Measurements from ENCODE around the gene RNF148. TPM values are rescaled to one million over a fixed set of nuclear protein-coding genes. Genes with fewer than 3 reads are reported as not detected.

Gene RNF148
- total and polyA plus RNA-seq, 2 experiments from 2014 or later, result 2.2 TPM; not detected in 1

DNA sequence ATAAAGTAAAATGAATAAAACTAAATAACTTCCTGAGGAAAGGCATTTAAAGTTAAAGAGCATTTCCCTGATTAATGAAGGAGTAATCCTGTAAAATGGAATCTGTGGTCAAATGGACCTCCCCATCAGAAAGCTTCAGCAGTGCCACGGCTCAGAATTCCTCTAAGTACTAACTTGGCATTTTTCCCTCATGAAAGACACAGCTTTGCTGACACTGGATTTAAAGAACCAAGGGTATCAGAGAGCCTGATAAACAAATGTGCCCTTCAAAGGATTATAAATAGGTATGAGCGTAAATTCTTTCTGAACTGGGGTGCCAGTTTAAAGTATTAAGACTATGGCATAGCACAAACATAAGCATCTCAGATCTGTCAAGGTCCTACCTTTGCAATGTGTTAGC, 24.2 kb upstream of the RNF148 start:
- Mint-ChIP-seq H3K27me3 (ENCODE audit: insufficient read depth, low read depth, poor library complexity) (no peaks in the 10 kb centered on the region), H3K9me3 (peaks cover 5% of the 10 kb centered on the region; the same call in 2 of the 3 replicates), H3K4me1 (peaks cover 13% of the 10 kb centered on the region), H3K36me3 (ENCODE audit: low read depth) (peaks cover 5% of the 10 kb centered on the region; the same call in 1 of the 3 replicates), H3K4me3 (no peak overlapping the region), H3K27ac (no peak overlapping the region)
- no peak overlapping the region for H3K4me2 ChIP-seq
- no peak for ATAC-seq
- H2AFZ ChIP-seq, result no peak overlapping the region
- H3F3A ChIP-seq (replicated peaks; ENCODE audit: low read depth), result no peaks in the 10 kb centered on the region
- TF ChIP-seq, protein P1, sequence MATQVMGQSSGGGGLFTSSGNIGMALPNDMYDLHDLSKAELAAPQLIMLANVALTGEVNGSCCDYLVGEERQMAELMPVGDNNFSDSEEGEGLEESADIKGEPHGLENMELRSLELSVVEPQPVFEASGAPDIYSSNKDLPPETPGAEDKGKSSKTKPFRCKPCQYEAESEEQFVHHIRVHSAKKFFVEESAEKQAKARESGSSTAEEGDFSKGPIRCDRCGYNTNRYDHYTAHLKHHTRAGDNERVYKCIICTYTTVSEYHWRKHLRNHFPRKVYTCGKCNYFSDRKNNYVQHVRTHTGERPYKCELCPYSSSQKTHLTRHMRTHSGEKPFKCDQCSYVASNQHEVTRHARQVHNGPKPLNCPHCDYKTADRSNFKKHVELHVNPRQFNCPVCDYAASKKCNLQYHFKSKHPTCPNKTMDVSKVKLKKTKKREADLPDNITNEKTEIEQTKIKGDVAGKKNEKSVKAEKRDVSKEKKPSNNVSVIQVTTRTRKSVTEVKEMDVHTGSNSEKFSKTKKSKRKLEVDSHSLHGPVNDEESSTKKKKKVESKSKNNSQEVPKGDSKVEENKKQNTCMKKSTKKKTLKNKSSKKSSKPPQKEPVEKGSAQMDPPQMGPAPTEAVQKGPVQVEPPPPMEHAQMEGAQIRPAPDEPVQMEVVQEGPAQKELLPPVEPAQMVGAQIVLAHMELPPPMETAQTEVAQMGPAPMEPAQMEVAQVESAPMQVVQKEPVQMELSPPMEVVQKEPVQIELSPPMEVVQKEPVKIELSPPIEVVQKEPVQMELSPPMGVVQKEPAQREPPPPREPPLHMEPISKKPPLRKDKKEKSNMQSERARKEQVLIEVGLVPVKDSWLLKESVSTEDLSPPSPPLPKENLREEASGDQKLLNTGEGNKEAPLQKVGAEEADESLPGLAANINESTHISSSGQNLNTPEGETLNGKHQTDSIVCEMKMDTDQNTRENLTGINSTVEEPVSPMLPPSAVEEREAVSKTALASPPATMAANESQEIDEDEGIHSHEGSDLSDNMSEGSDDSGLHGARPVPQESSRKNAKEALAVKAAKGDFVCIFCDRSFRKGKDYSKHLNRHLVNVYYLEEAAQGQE (IDR thresholded peaks at IDR 0.05; ENCODE audit: unreplicated experiment), result no peak
- TF ChIP-seq POLR2AphosphoS5 (IDR thresholded peaks at IDR 0.05; ENCODE audit: low read depth), result no peak
- no peak for TF ChIP-seq ZNF331 (CRISPR knock-in tag; IDR thresholded peaks at IDR 0.05; ENCODE audit: low read depth)
- TF ChIP-seq, protein P2, sequence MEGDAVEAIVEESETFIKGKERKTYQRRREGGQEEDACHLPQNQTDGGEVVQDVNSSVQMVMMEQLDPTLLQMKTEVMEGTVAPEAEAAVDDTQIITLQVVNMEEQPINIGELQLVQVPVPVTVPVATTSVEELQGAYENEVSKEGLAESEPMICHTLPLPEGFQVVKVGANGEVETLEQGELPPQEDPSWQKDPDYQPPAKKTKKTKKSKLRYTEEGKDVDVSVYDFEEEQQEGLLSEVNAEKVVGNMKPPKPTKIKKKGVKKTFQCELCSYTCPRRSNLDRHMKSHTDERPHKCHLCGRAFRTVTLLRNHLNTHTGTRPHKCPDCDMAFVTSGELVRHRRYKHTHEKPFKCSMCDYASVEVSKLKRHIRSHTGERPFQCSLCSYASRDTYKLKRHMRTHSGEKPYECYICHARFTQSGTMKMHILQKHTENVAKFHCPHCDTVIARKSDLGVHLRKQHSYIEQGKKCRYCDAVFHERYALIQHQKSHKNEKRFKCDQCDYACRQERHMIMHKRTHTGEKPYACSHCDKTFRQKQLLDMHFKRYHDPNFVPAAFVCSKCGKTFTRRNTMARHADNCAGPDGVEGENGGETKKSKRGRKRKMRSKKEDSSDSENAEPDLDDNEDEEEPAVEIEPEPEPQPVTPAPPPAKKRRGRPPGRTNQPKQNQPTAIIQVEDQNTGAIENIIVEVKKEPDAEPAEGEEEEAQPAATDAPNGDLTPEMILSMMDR (conservative IDR thresholded peaks at IDR 0.05; ENCODE audit: low read depth in 2 of 2), result no peak
- TF ChIP-seq JUNB (IDR thresholded peaks at IDR 0.05; ENCODE audit: unreplicated experiment), result no peak
- TF ChIP-seq NANOG (IDR thresholded peaks at IDR 0.05; ENCODE audit: borderline replicate concordance), result no peak
- H3K9me2 ChIP-seq (ENCODE audit: insufficient read depth), result no peaks in the 10 kb centered on the region
- H3K4me3 ChIP-seq, result no peak overlapping the region
- H3K36me3 ChIP-seq (ENCODE audit: insufficient read depth), result no peaks in the 10 kb centered on the region
- no peaks in the 10 kb centered on the region for H3K27me3 ChIP-seq (ENCODE audit: insufficient read depth)
- no peaks in the 10 kb centered on the region; the same call in 1 of the 2 replicates for H3K79me2 ChIP-seq (replicated peaks; ENCODE audit: insufficient read depth)
- DNase-seq (ENCODE audit: low spot score), result no peak
- H3K27ac ChIP-seq (ENCODE audit: low read depth), result peak overlapping the region; percentile 5; the same call in 1 of the 2 replicates
- no peaks in the 10 kb centered on the region for H4K20me1 ChIP-seq (replicated peaks; ENCODE audit: insufficient read depth)
- peaks cover 23% of the 10 kb centered on the region for H3K4me1 ChIP-seq (ENCODE audit: insufficient read depth)

DNA sequence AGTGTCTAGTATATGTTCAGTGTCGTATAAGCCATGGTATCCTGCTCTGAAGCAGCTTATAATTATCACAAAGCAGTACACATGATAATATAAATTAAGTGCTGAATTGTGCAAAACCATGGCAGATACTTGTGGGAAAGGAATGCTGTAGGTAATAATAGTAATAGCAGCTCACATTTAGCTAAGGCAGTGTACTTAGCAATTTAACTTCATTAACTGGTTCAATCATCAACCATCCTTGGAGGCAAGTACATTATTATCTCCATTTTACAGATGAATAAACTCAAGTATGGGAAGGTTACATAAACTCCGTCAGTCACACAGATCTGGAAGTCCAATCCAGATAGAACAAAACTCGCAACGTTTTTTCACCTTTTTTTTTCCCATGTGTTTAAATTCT, 21.6 kb upstream of the RNF148 start:
- Histone ChIP-seq H3K36me3 (ENCODE audit: insufficient read depth) (no peaks in the 10 kb centered on the region), H3F3A (replicated peaks; ENCODE audit: low read depth) (no peaks in the 10 kb centered on the region), H3K9me2 (ENCODE audit: insufficient read depth) (no peaks in the 10 kb centered on the region), H3K79me2 (replicated peaks; ENCODE audit: insufficient read depth) (peaks cover 4% of the 10 kb centered on the region; the same call in 1 of the 2 replicates), H3K27me3 (ENCODE audit: insufficient read depth) (no peaks in the 10 kb centered on the region), H3K4me3 (no peak overlapping the region), H3K4me2 (no peak overlapping the region), H4K20me1 (replicated peaks; ENCODE audit: insufficient read depth) (no peaks in the 10 kb centered on the region), H3K4me1 (ENCODE audit: insufficient read depth) (peaks cover 13% of the 10 kb centered on the region; the same call in 1 of the 2 replicates), H3K27ac (ENCODE audit: low read depth) (no peak overlapping the region), H2AFZ (no peak overlapping the region)
- Mint-ChIP-seq H3K9me3 (peaks cover 5% of the 10 kb centered on the region; the same call in 2 of the 3 replicates), H3K4me3 (no peak overlapping the region), H3K27me3 (ENCODE audit: insufficient read depth, low read depth, poor library complexity) (peaks cover 3% of the 10 kb centered on the region), H3K27ac (no peak overlapping the region), H3K4me1 (peaks cover 9% of the 10 kb centered on the region; the same call in 2 of the 3 replicates), H3K36me3 (ENCODE audit: low read depth) (peaks cover 5% of the 10 kb centered on the region; the same call in 2 of the 3 replicates)
- DNase-seq (ENCODE audit: low spot score), result no peak
- no peak for ATAC-seq
- TF ChIP-seq, protein P1 (IDR thresholded peaks at IDR 0.05; ENCODE audit: unreplicated experiment), result no peak
- TF ChIP-seq EZH2 (IDR thresholded peaks at IDR 0.05; ENCODE audit: low read depth, unreplicated experiment), result no peak
- no peak for TF ChIP-seq NANOG (IDR thresholded peaks at IDR 0.05; ENCODE audit: borderline replicate concordance)
- no peak for TF ChIP-seq ZNF331 (CRISPR knock-in tag; IDR thresholded peaks at IDR 0.05; ENCODE audit: low read depth)
- no peak for TF ChIP-seq STAT1 (IDR thresholded peaks at IDR 0.05; ENCODE audit: unreplicated experiment)
- TF ChIP-seq, protein P2 (conservative IDR thresholded peaks at IDR 0.05; ENCODE audit: low read depth in 2 of 2), result no peak
- no peak for TF ChIP-seq CREB1 (CRISPR knock-in tag; IDR thresholded peaks at IDR 0.05; ENCODE audit: low read depth)
